HG03280 (cell line): ENCODE data around the gene HLA-E.
A peak's percentile ranks its signal among the peaks of the same experiment; 100 is the strongest.
"Not testable (repeated sequence)": the region's sequence is repeated elsewhere in the genome, so short reads cannot be mapped to it uniquely, and the experiment has no call there.

ENCODE experiments used
- ATAC-seq: cut with Tn5 transposase; IDR thresholded peaks from one replicate; pipeline ENCODE4 v1.9.1; 2021; ENCODE audit warnings: mild to moderate bottlenecking, moderate library complexity; ENCODE audit not compliant: unreplicated experiment

Gene HLA-E

GRCh38 chr6:30480536-30481156 is 8.7 kb upstream of the HLA-E start:
- ATAC-seq: no peak

- ATAC-seq: no peak
Observed at GRCh38 chr6:30481211-30481964, 7.9 kb upstream of the HLA-E start.

GRCh38 chr6:30481965-30482644 is 7.2 kb upstream of the HLA-E start:
- peak; percentile 60 for ATAC-seq

GRCh38 chr6:30483677-30484279 is 5.5 kb upstream of the HLA-E start:
- ATAC-seq: no peak

GRCh38 chr6:30485236-30485635 is 4.1 kb upstream of the HLA-E start:
- ATAC-seq: no peak

GRCh38 chr6:30487926-30488325 is 1.4 kb upstream of the HLA-E start:
- ATAC-seq: no peak

GRCh38 chr6:30488697-30489080 is 620 bp upstream of the HLA-E start:
- ATAC-seq: not testable (repeated sequence)

- ATAC-seq: peak; percentile 30
Observed at GRCh38 chr6:30490026-30490876, 942 bp downstream of the HLA-E start.

GRCh38 chr6:30491291-30491953 is 2.1 kb downstream of the HLA-E start:
- not testable (repeated sequence) for ATAC-seq

- no peak for ATAC-seq
Observed at GRCh38 chr6:30491991-30492952, 3.0 kb downstream of the HLA-E start.

- ATAC-seq: no peak
Observed at GRCh38 chr6:30493643-30494250, 4.4 kb downstream of the HLA-E start.

GRCh38 chr6:30494291-30494861 is 5.1 kb downstream of the HLA-E start:
- ATAC-seq: no peak

GRCh38 chr6:30495060-30495459 is 5.8 kb downstream of the HLA-E start:
- ATAC-seq: not testable (repeated sequence)

- ATAC-seq: no peak
Observed at GRCh38 chr6:30495993-30496392, 6.7 kb downstream of the HLA-E start.

GRCh38 chr6:30497261-30497599 is 7.9 kb downstream of the HLA-E start:
- ATAC-seq: not testable (repeated sequence)

- no peak for ATAC-seq
Observed at GRCh38 chr6:30497714-30498113, 8.4 kb downstream of the HLA-E start.

GRCh38 chr6:30498705-30499104 is 9.4 kb downstream of the HLA-E start:
- not testable (repeated sequence) for ATAC-seq
